NOMO-1 (cell line): ENCODE measurements around the gene OR52E8.
A peak's percentile ranks its signal among the peaks of the same experiment; 100 is the strongest.

Source experiments
- DNase-seq, 2 experiments: peaks; one replicate each; lab custom pipeline; 2025; ENCODE audit not compliant: unreplicated experiment in 2 of 2; lab: John Stamatoyannopoulos, UW

Gene OR52E8

GRCh38 chr11:5808500-5809121 lies 48.9 kb downstream of the OR52E8 start, which contains the start of gene OR52N2:
Gene OR52N2 (plus strand): TSS chr11:5808924. CDS start chr11:5820336, 11,412 bp downstream.
- peak; percentile 72 to 73 for DNase-seq

GRCh38 chr11:5807580-5807979 lies 49.9 kb downstream of the OR52E8 start:
- DNase-seq, result no peak
